ENCODE measurements around the gene CIB4.

The CIB4 gene

DNA sequence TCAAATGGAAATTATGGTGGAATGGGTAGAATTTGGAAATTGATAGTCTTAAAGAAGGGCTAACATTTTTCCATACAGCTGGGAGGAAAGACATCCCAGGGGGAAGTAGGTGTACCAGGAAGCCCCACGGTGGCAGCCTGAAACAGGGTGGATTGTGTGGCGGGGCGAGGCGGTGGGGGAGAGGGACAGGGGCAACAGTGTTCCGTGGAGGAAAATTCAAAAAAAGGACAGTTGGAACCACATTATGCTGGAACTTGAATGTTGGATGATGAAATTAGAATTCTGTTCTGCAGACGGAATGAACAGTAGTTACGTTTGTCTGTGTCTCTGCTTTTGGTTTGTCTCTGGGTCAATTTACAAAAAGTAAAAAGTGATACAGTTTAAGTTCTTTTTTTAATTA is 10.6 kb upstream of the CIB4 start:
- no peak for TF ChIP-seq SIN3A (IDR thresholded peaks at IDR 0.05; ENCODE audit: borderline replicate concordance, insufficient read depth, low read length)
- TF ChIP-seq TAF1 (IDR thresholded peaks at IDR 0.05; ENCODE audit: borderline replicate concordance, insufficient read depth, low read length): no peak
- TF ChIP-seq FOXP2 (optimal IDR thresholded peaks at IDR 0.05; ENCODE audit: borderline replicate concordance, extremely low read depth, extremely low read length, insufficient read depth): no peak
- no peak for TF ChIP-seq POLR2AphosphoS5 (IDR thresholded peaks at IDR 0.05; ENCODE audit: low read depth, low read length)
- TF ChIP-seq, protein P1, sequence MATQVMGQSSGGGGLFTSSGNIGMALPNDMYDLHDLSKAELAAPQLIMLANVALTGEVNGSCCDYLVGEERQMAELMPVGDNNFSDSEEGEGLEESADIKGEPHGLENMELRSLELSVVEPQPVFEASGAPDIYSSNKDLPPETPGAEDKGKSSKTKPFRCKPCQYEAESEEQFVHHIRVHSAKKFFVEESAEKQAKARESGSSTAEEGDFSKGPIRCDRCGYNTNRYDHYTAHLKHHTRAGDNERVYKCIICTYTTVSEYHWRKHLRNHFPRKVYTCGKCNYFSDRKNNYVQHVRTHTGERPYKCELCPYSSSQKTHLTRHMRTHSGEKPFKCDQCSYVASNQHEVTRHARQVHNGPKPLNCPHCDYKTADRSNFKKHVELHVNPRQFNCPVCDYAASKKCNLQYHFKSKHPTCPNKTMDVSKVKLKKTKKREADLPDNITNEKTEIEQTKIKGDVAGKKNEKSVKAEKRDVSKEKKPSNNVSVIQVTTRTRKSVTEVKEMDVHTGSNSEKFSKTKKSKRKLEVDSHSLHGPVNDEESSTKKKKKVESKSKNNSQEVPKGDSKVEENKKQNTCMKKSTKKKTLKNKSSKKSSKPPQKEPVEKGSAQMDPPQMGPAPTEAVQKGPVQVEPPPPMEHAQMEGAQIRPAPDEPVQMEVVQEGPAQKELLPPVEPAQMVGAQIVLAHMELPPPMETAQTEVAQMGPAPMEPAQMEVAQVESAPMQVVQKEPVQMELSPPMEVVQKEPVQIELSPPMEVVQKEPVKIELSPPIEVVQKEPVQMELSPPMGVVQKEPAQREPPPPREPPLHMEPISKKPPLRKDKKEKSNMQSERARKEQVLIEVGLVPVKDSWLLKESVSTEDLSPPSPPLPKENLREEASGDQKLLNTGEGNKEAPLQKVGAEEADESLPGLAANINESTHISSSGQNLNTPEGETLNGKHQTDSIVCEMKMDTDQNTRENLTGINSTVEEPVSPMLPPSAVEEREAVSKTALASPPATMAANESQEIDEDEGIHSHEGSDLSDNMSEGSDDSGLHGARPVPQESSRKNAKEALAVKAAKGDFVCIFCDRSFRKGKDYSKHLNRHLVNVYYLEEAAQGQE (IDR thresholded peaks at IDR 0.05; ENCODE audit: insufficient read depth in 1 of 2, low read depth in 2 of 2, low read length in 2 of 2): no peak

DNA sequence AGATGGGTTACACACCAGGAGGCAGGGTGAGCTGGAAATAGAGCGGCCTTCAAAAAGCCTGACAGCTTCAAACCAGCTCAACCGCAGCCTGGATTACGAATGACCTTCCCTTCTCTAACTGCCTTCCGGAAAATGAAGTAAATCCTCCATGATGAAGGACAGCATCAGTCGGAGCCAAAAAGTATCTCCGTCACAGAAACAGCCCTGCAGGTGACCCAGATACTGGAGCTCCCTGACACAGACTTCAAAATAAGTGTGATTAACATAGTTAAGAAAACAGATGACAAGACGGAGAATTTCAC is 10.3 kb upstream of the CIB4 start:
- TF ChIP-seq, protein P1 (IDR thresholded peaks at IDR 0.05; ENCODE audit: insufficient read depth in 1 of 2, low read depth in 2 of 2, low read length in 2 of 2): no peak
- TF ChIP-seq FOXP2 (optimal IDR thresholded peaks at IDR 0.05; ENCODE audit: borderline replicate concordance, extremely low read depth, extremely low read length, insufficient read depth) (no peak), POLR2AphosphoS5 (IDR thresholded peaks at IDR 0.05; ENCODE audit: low read depth, low read length) (no peak), TAF1 (IDR thresholded peaks at IDR 0.05; ENCODE audit: borderline replicate concordance, insufficient read depth, low read length) (no peak), SIN3A (IDR thresholded peaks at IDR 0.05; ENCODE audit: borderline replicate concordance, insufficient read depth, low read length) (no peak)

GRCh38 chr2:26650713-26651469 is 9.7 kb upstream of the CIB4 start:
- TF ChIP-seq SIN3A (IDR thresholded peaks at IDR 0.05; ENCODE audit: borderline replicate concordance, insufficient read depth, low read length): no peak

- no peak for TF ChIP-seq POLR2AphosphoS5 (IDR thresholded peaks at IDR 0.05; ENCODE audit: low read depth, low read length)
- TF ChIP-seq TAF1 (IDR thresholded peaks at IDR 0.05; ENCODE audit: borderline replicate concordance, insufficient read depth, low read length): no peak
- TF ChIP-seq, protein P1 (IDR thresholded peaks at IDR 0.05; ENCODE audit: insufficient read depth in 1 of 2, low read depth in 2 of 2, low read length in 2 of 2): no peak
- TF ChIP-seq FOXP2 (optimal IDR thresholded peaks at IDR 0.05; ENCODE audit: borderline replicate concordance, extremely low read depth, extremely low read length, insufficient read depth): no peak
- no peak for TF ChIP-seq SIN3A (IDR thresholded peaks at IDR 0.05; ENCODE audit: borderline replicate concordance, insufficient read depth, low read length)
Measured at GRCh38 chr2:26649992-26650712, 9.0 kb upstream of the CIB4 start.

GRCh38 chr2:26649322-26649721 is 8.2 kb upstream of the CIB4 start:
- TF ChIP-seq, protein P1 (IDR thresholded peaks at IDR 0.05; ENCODE audit: insufficient read depth in 1 of 2, low read depth in 2 of 2, low read length in 2 of 2): no peak
- TF ChIP-seq FOXP2 (optimal IDR thresholded peaks at IDR 0.05; ENCODE audit: borderline replicate concordance, extremely low read depth, extremely low read length, insufficient read depth): no peak
- TF ChIP-seq TAF1 (IDR thresholded peaks at IDR 0.05; ENCODE audit: borderline replicate concordance, insufficient read depth, low read length): no peak
- TF ChIP-seq SIN3A (IDR thresholded peaks at IDR 0.05; ENCODE audit: borderline replicate concordance, insufficient read depth, low read length): no peak
- TF ChIP-seq POLR2AphosphoS5 (IDR thresholded peaks at IDR 0.05; ENCODE audit: low read depth, low read length): no peak
